Hepatocyte (in vitro differentiated cells): Measurements from ENCODE around the gene FLACC1.

Experiments
- EZH2 ChIP-seq: fragments of 200-600 bp; sonication (generic); IDR thresholded peaks from 2 replicates; pipeline ENCODE4 v1.6.1; 2016; ENCODE audit warnings: antibody characterized with exemption, mild to moderate bottlenecking, borderline replicate concordance
- EZH2phosphoT487 ChIP-seq: fragments of 200-600 bp; sonication (generic); IDR thresholded peaks from one replicate; pipeline ENCODE4 v1.6.1; 2018; ENCODE audit warnings: antibody characterized with exemption, mild to moderate bottlenecking, low read depth, moderate library complexity; ENCODE audit not compliant: unreplicated experiment, severe bottlenecking
- TF ChIP-seq, protein P1 (sequence below): fragments of 200-600 bp; sonication (generic); IDR thresholded peaks from 2 replicates; pipeline ENCODE4 v1.5.1; 2016; ENCODE audit warnings: antibody characterized with exemption, mild to moderate bottlenecking; ENCODE audit not compliant: poor library complexity

GRCh38 chr2:201276511-201276910 is 80.6 kb downstream of the FLACC1 start:
- TF ChIP-seq, protein P1, sequence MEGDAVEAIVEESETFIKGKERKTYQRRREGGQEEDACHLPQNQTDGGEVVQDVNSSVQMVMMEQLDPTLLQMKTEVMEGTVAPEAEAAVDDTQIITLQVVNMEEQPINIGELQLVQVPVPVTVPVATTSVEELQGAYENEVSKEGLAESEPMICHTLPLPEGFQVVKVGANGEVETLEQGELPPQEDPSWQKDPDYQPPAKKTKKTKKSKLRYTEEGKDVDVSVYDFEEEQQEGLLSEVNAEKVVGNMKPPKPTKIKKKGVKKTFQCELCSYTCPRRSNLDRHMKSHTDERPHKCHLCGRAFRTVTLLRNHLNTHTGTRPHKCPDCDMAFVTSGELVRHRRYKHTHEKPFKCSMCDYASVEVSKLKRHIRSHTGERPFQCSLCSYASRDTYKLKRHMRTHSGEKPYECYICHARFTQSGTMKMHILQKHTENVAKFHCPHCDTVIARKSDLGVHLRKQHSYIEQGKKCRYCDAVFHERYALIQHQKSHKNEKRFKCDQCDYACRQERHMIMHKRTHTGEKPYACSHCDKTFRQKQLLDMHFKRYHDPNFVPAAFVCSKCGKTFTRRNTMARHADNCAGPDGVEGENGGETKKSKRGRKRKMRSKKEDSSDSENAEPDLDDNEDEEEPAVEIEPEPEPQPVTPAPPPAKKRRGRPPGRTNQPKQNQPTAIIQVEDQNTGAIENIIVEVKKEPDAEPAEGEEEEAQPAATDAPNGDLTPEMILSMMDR: no peak
- TF ChIP-seq EZH2 (no peak), EZH2phosphoT487 (no peak)
